Activated T-cell treated with anti-CD3 and anti-CD28 coated beads, Interleukin-2, amount 50 U/mL, for 72 hours (primary cell): ENCODE results near the gene ANTXR1. TPM values are rescaled to one million over a fixed set of nuclear protein-coding genes. Genes with fewer than 3 reads are reported as not detected.

ENCODE experiments used
- ATAC-seq, 2 donors: fragments of 150-1000 bp; cut with Tn5 transposase; replicated peaks in 1 of 2; 2 replicates each; pipeline ENCODE4 v1.10.0; 2021; ENCODE audit warnings: moderate library complexity in 2 of 2, mild to moderate bottlenecking in 1 of 2
- DNase-seq, 2 donors: peaks; one replicate each; pipeline ENCODE4 v3.0.0; 2021 to 2022; ENCODE audit warnings: mixed read lengths in 1 of 2
- H3K27ac Mint-ChIP-seq: one replicate; pipeline ENCODE4 v1.8.0; 2022; ENCODE audit warnings: mild to moderate bottlenecking, moderate library complexity, mixed read lengths
- H3K27me3 Mint-ChIP-seq: one replicate; pipeline ENCODE4 v1.8.0; 2022; ENCODE audit warnings: low read depth, mixed read lengths
- H3K36me3 Mint-ChIP-seq, 2 donors: one replicate each; pipeline ENCODE4 v1.8.0; 2022; ENCODE audit warnings: mixed read lengths in 2 of 2, mild to moderate bottlenecking in 1 of 2; ENCODE audit not compliant: insufficient read depth in 2 of 2
- H3K4me1 Mint-ChIP-seq: one replicate; pipeline ENCODE4 v1.8.0; 2022; ENCODE audit warnings: low read depth, mixed read lengths
- H3K4me3 Mint-ChIP-seq, 2 donors: one replicate each; pipeline ENCODE4 v1.8.0; 2022; ENCODE audit warnings: mild to moderate bottlenecking in 2 of 2, mixed read lengths in 2 of 2, moderate library complexity in 2 of 2
- H3K9me3 Mint-ChIP-seq, 2 donors: one replicate each; pipeline ENCODE4 v1.8.0; 2022; ENCODE audit warnings: mixed read lengths in 2 of 2
- total RNA-seq, 2 donors: library from RNA; stranded (reverse); gene quantifications; one replicate each; pipeline ENCODE4 v1.2.3, GENCODE V29; 2022

The ANTXR1 gene
- total RNA-seq, 2 donors from 2014 or later = not detected

- no peaks in the 10 kb centered on the region for H3K4me1 Mint-ChIP-seq
- no peaks in the 10 kb centered on the region for H3K36me3 Mint-ChIP-seq
- no peak overlapping the region for H3K27ac Mint-ChIP-seq
- H3K9me3 Mint-ChIP-seq = no peaks in the 10 kb centered on the region
- no peak for ATAC-seq
- peaks cover 16% of the 10 kb centered on the region for H3K27me3 Mint-ChIP-seq
- DNase-seq = no peak
- H3K4me3 Mint-ChIP-seq = no peak overlapping the region
Measured at GRCh38 chr2:69103419-69103818, 90.4 kb downstream of the ANTXR1 start.

DNA sequence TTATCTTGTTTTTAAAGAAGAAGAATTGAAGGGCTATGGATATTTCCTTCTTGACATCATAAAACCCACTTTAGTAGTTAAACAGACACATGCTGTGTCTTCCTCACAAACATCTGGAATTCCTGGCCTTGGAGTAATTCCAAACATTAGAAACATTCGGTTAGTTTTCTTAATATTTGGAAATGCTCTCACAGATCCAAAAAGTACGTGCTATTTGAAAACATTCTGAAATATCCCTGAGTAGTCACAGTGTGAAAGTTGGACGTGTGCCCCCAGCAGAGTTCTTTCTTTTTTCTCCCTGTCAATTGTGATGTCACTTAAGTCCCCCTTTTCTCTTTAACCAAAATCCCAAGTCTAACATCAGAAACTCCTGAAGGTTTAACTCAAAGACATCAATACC lies 91.3 kb downstream of the ANTXR1 start:
- no peaks in the 10 kb centered on the region for H3K4me1 Mint-ChIP-seq
- no peaks in the 10 kb centered on the region for H3K36me3 Mint-ChIP-seq
- peaks cover 24% of the 10 kb centered on the region for H3K27me3 Mint-ChIP-seq
- no peak overlapping the region for H3K27ac Mint-ChIP-seq
- H3K4me3 Mint-ChIP-seq = no peak overlapping the region
- DNase-seq (no peak), ATAC-seq (no peak)
- no peaks in the 10 kb centered on the region for H3K9me3 Mint-ChIP-seq

GRCh38 chr2:69109255-69109654 lies 96.3 kb downstream of the ANTXR1 start:
- H3K36me3 Mint-ChIP-seq = no peaks in the 10 kb centered on the region
- H3K4me1 Mint-ChIP-seq = no peaks in the 10 kb centered on the region
- H3K9me3 Mint-ChIP-seq = no peaks in the 10 kb centered on the region
- no peak for DNase-seq
- ATAC-seq = no peak
- H3K27ac Mint-ChIP-seq = no peak overlapping the region
- peaks cover 46% of the 10 kb centered on the region for H3K27me3 Mint-ChIP-seq
- H3K4me3 Mint-ChIP-seq = no peak overlapping the region

GRCh38 chr2:69111076-69111475 lies 98.1 kb downstream of the ANTXR1 start:
- no peak for DNase-seq
- Mint-ChIP-seq H3K9me3 (no peaks in the 10 kb centered on the region), H3K36me3 (no peaks in the 10 kb centered on the region), H3K4me3 (no peak overlapping the region), H3K4me1 (no peaks in the 10 kb centered on the region), H3K27me3 (peaks cover 39% of the 10 kb centered on the region), H3K27ac (no peak overlapping the region)
- ATAC-seq = no peak

DNA sequence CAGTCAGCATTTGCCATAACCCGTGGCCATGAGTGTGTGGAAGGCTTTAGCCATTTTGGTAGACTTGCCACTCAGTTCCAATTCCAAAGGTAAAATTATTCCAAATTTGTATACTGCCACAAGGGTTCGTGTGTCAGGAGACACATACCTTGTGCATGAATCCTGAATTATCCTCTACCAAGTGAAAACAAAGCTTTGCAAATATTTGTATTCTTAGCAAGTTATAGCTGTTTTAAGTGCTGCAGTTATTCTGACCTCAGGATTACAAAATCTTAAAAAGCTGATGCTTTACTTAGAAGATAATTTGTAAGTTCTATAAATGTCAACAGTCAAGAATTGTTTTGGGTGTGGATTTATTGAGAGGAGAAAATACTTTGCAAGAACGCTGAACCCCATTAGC lies 100.6 kb downstream of the ANTXR1 start:
- ATAC-seq = no peak
- no peak for DNase-seq
- H3K4me3 Mint-ChIP-seq = no peak overlapping the region
- H3K4me1 Mint-ChIP-seq = no peaks in the 10 kb centered on the region
- no peaks in the 10 kb centered on the region for H3K36me3 Mint-ChIP-seq
- H3K27me3 Mint-ChIP-seq = peaks cover 28% of the 10 kb centered on the region
- no peak overlapping the region for H3K27ac Mint-ChIP-seq
- H3K9me3 Mint-ChIP-seq = no peaks in the 10 kb centered on the region

DNA sequence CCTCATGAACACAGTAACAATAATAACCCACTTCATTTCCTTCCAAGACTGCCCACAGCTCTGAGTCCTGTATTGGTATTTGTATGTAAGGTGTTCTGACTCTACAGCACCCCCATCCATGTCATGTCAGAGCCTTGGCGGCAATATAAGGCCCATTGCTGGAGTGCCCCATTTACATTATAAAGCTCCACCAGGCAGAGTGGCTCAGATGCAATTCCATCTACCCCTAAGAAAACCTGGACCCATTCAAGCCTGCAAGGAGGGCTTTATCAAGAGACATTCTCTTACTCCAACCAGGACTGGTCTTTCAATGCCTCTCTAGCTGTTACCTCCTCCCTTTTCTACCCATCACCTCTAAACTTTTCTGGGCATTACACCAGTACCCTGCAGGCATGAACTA lies 101.6 kb downstream of the ANTXR1 start:
- no peak overlapping the region for H3K27ac Mint-ChIP-seq
- H3K9me3 Mint-ChIP-seq = no peaks in the 10 kb centered on the region
- no peaks in the 10 kb centered on the region for H3K36me3 Mint-ChIP-seq
- no peak overlapping the region for H3K4me3 Mint-ChIP-seq
- H3K4me1 Mint-ChIP-seq = no peaks in the 10 kb centered on the region
- peaks cover 21% of the 10 kb centered on the region for H3K27me3 Mint-ChIP-seq
- no peak for ATAC-seq
- DNase-seq = no peak

DNA sequence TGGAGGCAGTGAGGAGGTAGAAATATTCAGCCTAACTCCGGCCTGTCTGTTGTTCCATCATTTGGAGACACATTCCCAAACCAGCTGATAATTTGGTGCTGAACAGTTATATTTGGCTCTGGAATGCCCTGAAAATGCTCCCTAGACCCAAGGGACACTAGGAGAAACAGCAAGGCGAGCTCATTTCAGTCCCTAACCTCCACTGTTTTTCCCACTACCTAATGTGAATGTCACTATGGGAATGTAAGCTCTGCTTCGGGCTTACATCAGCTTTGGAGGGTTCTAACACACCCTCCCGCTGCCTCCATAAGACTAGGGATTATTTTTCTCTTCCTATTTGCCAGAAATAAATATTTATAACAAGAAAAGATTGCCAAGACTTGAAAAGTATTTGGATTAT lies 103.5 kb downstream of the ANTXR1 start:
- Mint-ChIP-seq H3K27me3 (peaks cover 18% of the 10 kb centered on the region), H3K36me3 (no peaks in the 10 kb centered on the region), H3K4me3 (no peak overlapping the region), H3K4me1 (no peaks in the 10 kb centered on the region), H3K27ac (no peak overlapping the region), H3K9me3 (no peaks in the 10 kb centered on the region)
- ATAC-seq (no peak), DNase-seq (no peak)

- H3K36me3 Mint-ChIP-seq = no peaks in the 10 kb centered on the region
- DNase-seq (no peak), ATAC-seq (no peak)
- H3K4me3 Mint-ChIP-seq = no peak overlapping the region
- H3K27me3 Mint-ChIP-seq = peaks cover 20% of the 10 kb centered on the region
- no peaks in the 10 kb centered on the region for H3K9me3 Mint-ChIP-seq
- H3K27ac Mint-ChIP-seq = no peak overlapping the region
- no peaks in the 10 kb centered on the region for H3K4me1 Mint-ChIP-seq
Measured at GRCh38 chr2:69118609-69119008, 105.6 kb downstream of the ANTXR1 start.

DNA sequence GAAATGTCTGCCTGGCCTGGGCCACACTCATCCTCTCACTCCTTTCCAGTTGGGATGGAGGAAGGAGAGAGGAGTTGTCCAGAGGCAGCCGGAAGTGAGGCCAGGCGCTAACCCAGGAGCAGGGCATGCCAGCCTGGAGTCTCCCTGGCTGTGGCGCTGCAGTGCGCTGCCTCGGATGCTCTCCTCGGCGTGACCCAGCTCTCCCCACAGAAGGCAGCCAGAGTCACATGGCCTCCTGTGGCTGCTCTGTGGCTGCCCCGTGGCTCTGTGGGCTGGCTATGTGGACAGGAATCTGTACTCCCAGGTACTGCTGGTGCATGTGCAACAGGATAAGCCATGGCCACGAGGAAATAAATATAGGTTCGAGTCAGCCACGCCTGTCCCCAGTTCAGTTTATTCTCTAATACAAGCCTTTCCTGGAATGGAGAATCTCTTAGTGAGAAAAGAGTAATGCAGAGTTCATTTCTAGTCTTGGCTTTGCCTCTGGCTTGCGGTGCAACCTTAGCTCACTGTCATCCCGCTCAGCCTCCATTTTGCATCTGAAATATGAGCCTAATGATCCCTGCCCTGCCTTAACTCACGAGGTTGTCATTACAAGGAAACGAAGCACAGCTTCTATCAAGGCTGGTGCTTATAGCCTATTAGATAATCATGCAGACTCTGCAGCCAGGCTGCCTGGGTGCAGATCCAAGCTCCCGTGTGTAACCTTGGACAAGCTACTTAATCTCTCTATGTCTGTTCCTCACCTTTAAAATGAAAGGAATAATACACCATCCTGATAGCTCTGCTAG lies 106.3 kb downstream of the ANTXR1 start:
- Mint-ChIP-seq H3K27me3 (peaks cover 23% of the 10 kb centered on the region), H3K4me3 (no peak overlapping the region), H3K9me3 (no peaks in the 10 kb centered on the region), H3K4me1 (no peaks in the 10 kb centered on the region), H3K36me3 (no peaks in the 10 kb centered on the region), H3K27ac (no peak overlapping the region)
- DNase-seq (no peak), ATAC-seq (no peak)

- no peak overlapping the region for H3K4me3 Mint-ChIP-seq
- no peak overlapping the region for H3K27ac Mint-ChIP-seq
- no peaks in the 10 kb centered on the region for H3K4me1 Mint-ChIP-seq
- H3K36me3 Mint-ChIP-seq = no peaks in the 10 kb centered on the region
- H3K9me3 Mint-ChIP-seq = no peaks in the 10 kb centered on the region
- DNase-seq = no peak
- peak in 1 of 2 donors; percentile 36 for ATAC-seq
- peaks cover 37% of the 10 kb centered on the region for H3K27me3 Mint-ChIP-seq
Measured at GRCh38 chr2:69122271-69122670, 109.3 kb downstream of the ANTXR1 start.

- Mint-ChIP-seq H3K27ac (no peak overlapping the region), H3K4me1 (no peaks in the 10 kb centered on the region), H3K36me3 (no peaks in the 10 kb centered on the region), H3K27me3 (peaks cover 42% of the 10 kb centered on the region), H3K4me3 (no peak overlapping the region), H3K9me3 (no peaks in the 10 kb centered on the region)
- no peak for ATAC-seq
- no peak for DNase-seq
Measured at GRCh38 chr2:69123182-69123581, 110.2 kb downstream of the ANTXR1 start.

DNA sequence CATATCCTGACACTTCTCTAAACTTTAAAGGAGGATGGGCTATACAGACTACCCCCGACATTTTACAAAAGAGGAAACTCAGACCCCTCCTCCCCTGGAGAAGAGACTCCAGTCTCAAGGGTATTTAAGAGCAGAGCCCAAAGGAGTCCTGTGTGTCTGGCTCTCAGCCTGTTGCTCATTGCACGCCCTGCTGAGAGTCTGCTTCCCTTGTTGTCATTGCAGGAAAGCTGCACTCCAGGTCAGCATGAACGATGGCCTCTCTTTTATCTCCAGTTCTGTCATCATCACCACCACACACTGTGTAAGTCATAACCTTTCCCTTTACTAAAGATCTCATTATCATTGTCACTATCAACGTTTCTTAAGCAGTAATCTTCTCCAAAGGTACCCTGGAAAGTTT lies 111.4 kb downstream of the ANTXR1 start:
- no peak for ATAC-seq
- no peak for DNase-seq
- no peaks in the 10 kb centered on the region for H3K9me3 Mint-ChIP-seq
- no peak overlapping the region for H3K4me3 Mint-ChIP-seq
- peaks cover 42% of the 10 kb centered on the region for H3K27me3 Mint-ChIP-seq
- no peaks in the 10 kb centered on the region for H3K4me1 Mint-ChIP-seq
- H3K36me3 Mint-ChIP-seq = no peaks in the 10 kb centered on the region
- no peak overlapping the region for H3K27ac Mint-ChIP-seq

DNA sequence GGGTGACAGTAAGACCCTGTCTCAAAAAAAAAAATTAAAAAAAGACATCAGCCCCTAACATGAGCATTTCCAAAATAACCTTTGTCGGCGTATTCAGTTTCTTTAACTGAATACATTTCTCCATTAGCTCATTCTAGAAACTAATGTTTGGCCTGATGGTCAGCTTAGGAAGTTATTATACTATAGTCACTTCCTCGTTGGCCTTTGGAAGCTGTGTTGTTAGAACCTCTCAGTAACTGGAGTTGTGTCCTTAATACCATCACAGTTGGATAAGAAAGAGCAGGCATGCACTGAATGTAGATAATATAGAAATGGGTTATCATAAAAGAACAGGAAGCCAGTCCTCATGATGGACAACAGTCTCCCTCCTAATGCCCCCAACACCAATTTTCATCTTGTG lies 112.8 kb downstream of the ANTXR1 start:
- no peaks in the 10 kb centered on the region for H3K9me3 Mint-ChIP-seq
- ATAC-seq (no peak), DNase-seq (no peak)
- H3K27me3 Mint-ChIP-seq = peaks cover 42% of the 10 kb centered on the region
- no peaks in the 10 kb centered on the region for H3K4me1 Mint-ChIP-seq
- no peak overlapping the region for H3K27ac Mint-ChIP-seq
- no peak overlapping the region for H3K4me3 Mint-ChIP-seq
- H3K36me3 Mint-ChIP-seq = no peaks in the 10 kb centered on the region

DNA sequence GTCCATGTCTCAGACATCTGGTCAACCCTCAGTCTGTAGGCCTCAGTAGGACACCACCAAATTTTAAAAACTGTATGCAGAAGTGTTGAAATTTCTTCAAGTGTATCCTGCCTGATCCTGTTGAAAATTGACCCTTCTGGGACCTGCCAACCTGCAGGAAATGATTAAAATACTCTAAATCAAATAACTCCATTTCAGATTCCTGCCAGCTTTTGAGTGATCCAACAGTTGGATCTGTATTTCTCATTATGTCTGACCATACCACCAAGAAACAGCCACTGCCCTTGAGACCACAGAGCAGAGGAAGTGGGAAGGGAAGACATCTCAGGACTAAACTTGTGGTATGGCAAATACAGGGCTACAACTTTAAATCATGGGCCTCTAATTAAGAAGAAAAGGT lies 113.4 kb downstream of the ANTXR1 start:
- Mint-ChIP-seq H3K4me3 (no peak overlapping the region), H3K36me3 (no peaks in the 10 kb centered on the region), H3K4me1 (no peaks in the 10 kb centered on the region), H3K9me3 (no peaks in the 10 kb centered on the region), H3K27me3 (peaks cover 39% of the 10 kb centered on the region), H3K27ac (no peak overlapping the region)
- DNase-seq (no peak), ATAC-seq (no peak)
